ENCODE results near the gene MAP3K4. TPM values are rescaled to one million over a fixed set of nuclear protein-coding genes. Genes with fewer than 3 reads are reported as not detected.

Gene MAP3K4
- total RNA-seq, 4 donors from 2014 or later, result 22.5 to 38.0 (median 27.4) TPM

DNA sequence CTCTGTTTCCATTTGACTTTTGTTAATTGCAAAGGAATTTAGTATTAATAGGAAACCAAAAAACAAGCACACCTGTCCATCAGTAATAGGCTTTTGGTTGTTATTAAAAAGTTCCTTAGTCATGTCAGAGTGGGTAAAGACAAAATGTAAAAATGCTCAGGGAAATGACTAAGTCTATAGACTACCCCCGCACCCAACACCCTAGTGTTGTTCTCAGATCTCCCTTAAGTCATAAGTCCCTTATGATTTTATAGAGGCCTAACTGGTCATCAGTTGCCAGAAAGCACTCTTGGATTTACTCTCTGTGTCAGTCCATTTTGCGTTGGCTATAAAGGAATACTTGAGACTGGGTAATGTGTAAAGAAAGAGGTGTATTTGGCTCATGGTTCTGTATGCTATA is 52.8 kb downstream of the MAP3K4 start:
- Histone ChIP-seq H3K27ac (no peak overlapping the region), H3K4me1 (peaks cover 0 to under 1% (median 0%) of the 10 kb centered on the region in 3 donors), H3K36me3 (peaks cover 0 to 66% (median 0%) of the 10 kb centered on the region in 3 donors), H3K9me3 (no peaks in the 10 kb centered on the region), H3K27me3 (no peaks in the 10 kb centered on the region), H3K4me3 (no peak overlapping the region)
- DNase-seq, result no peak
- TF ChIP-seq POLR2A (IDR thresholded peaks at IDR 0.05), result no peak
- TF ChIP-seq, protein P1, sequence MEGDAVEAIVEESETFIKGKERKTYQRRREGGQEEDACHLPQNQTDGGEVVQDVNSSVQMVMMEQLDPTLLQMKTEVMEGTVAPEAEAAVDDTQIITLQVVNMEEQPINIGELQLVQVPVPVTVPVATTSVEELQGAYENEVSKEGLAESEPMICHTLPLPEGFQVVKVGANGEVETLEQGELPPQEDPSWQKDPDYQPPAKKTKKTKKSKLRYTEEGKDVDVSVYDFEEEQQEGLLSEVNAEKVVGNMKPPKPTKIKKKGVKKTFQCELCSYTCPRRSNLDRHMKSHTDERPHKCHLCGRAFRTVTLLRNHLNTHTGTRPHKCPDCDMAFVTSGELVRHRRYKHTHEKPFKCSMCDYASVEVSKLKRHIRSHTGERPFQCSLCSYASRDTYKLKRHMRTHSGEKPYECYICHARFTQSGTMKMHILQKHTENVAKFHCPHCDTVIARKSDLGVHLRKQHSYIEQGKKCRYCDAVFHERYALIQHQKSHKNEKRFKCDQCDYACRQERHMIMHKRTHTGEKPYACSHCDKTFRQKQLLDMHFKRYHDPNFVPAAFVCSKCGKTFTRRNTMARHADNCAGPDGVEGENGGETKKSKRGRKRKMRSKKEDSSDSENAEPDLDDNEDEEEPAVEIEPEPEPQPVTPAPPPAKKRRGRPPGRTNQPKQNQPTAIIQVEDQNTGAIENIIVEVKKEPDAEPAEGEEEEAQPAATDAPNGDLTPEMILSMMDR (IDR thresholded peaks at IDR 0.05), result no peak
- 92 to 100% methylated on average over 2 of the region's 2 CpGs for WGBS, 2 donors
- intact Hi-C loops (cut with DNase I), result no loop called here

DNA sequence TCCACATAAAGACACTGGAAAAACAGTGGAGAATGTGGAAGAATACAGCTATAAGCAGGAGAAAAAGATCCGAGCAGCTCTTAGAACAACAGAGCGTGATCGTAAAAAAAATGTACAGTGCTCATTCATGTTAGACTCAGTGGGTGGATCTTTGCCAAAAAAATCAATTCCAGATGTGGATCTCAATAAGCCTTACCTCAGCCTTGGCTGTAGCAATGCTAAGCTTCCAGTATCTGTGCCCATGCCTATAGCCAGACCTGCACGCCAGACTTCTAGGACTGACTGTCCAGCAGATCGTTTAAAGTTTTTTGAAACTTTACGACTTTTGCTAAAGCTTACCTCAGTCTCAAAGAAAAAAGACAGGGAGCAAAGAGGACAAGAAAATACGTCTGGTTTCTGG is 57.1 kb downstream of the MAP3K4 start:
- Histone ChIP-seq H3K36me3 (peaks cover 0 to 49% (median 4%) of the 10 kb centered on the region in 3 donors), H3K27me3 (no peaks in the 10 kb centered on the region), H3K9me3 (no peaks in the 10 kb centered on the region), H3K4me1 (no peaks in the 10 kb centered on the region), H3K27ac (no peak overlapping the region), H3K4me3 (no peak overlapping the region)
- intact Hi-C loops (cut with DNase I), result no loop called here
- TF ChIP-seq, protein P1 (IDR thresholded peaks at IDR 0.05), result no peak
- TF ChIP-seq POLR2A (IDR thresholded peaks at IDR 0.05), result no peak
- 71 to 73% methylated on average over 7 of the region's 7 CpGs for WGBS, 2 donors
- DNase-seq, result no peak

DNA sequence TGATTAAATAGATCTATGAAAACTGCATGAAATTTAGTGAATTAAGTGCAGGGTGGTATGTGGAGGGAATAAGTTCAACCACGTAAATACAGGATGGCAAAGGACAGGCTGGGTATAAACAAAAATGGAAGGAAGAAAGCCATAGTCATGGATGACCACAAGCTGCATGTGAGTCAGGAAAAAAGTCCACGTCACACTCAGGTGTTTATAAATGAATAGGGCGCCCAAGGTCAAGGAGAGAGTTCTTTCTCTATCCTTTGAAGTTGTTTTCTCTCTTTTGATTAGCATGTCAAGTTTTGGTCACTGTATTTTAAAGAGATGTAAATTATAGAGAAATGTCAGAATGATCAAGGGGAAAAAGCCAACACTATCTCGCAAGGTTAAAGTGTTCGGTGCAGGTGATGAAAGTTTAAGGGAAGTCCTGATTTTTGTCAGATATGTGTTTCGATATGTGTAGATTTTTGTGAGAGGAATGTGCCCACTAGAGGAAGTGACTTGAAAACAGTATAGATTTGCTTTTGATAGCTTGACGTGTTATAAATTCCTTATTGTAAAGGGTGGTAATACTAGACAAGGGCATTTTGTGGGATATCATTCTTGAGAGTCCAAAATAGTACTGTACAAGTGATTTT is 58.7 kb downstream of the MAP3K4 start:
- no peak for DNase-seq
- Histone ChIP-seq H3K9me3 (no peaks in the 10 kb centered on the region), H3K4me1 (peaks cover 0 to 8% (median 0%) of the 10 kb centered on the region in 3 donors), H3K4me3 (no peak overlapping the region), H3K27me3 (no peaks in the 10 kb centered on the region), H3K36me3 (peaks cover 0 to 38% (median 4%) of the 10 kb centered on the region in 3 donors), H3K27ac (no peak overlapping the region)
- no peak for TF ChIP-seq POLR2A (IDR thresholded peaks at IDR 0.05)
- TF ChIP-seq, protein P1 (IDR thresholded peaks at IDR 0.05), result no peak
- 74 to 89% methylated on average over 7 of the region's 7 CpGs for WGBS, 2 donors
- intact Hi-C loops (cut with DNase I), result no loop called here

DNA sequence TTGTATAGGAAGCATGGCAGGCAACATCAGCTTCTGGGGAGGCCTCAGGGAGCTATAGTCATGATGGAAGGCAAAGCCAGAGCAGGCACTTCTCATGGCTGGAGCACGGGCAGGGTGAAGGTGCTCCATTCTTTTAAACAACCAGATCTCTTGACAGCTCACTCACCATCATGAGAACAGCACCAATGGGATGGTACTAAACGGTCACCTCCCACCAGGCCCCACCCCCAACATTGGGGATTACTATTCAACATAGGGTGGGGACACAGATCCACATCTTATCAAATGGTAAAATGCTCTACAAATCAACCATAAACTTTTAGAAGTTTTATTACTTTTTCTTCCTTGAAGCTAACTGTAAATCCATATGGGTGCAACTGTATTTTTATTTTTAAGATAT is 61.5 kb downstream of the MAP3K4 start:
- H3K9me3 ChIP-seq, result no peaks in the 10 kb centered on the region
- no peak overlapping the region for H3K4me3 ChIP-seq
- DNase-seq, result no peak
- WGBS, 2 donors, result 82 to 93% methylated on average over 1 to 2 of the region's 2 CpGs
- intact Hi-C loops (cut with DNase I), result no loop called here
- no peaks in the 10 kb centered on the region for H3K27me3 ChIP-seq
- peaks cover 0 to 35% (median 4%) of the 10 kb centered on the region in 3 donors for H3K36me3 ChIP-seq
- peaks cover 0 to 22% (median 5%) of the 10 kb centered on the region in 3 donors for H3K4me1 ChIP-seq
- no peak overlapping the region for H3K27ac ChIP-seq
- no peak for TF ChIP-seq POLR2A (IDR thresholded peaks at IDR 0.05)
- TF ChIP-seq, protein P1 (IDR thresholded peaks at IDR 0.05), result no peak

DNA sequence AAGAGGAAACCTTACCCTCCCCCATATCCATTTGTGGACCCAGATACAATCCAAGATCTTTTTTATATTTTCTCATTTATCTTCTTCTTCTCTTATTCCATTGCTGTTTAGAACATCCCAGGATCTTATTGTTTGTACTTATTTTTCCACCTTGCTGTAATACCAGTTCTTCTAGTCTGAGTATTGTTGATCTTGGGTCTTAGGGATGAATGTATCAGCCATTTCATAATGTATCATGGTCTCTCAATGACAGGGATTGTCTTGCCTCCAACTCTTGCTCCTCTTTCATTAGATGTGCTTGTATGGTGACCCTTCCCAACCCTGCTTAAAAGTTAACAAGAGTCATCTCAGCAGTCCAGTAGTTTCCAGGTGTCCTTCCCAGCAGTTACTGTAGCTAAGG is 63.3 kb downstream of the MAP3K4 start:
- no peak for DNase-seq
- no peaks in the 10 kb centered on the region for H3K9me3 ChIP-seq

More for the DNA sequence above, 63.3 kb downstream of the MAP3K4 start:
- intact Hi-C loops (cut with DNase I), result no loop called here
- Histone ChIP-seq H3K4me3 (no peak overlapping the region), H3K36me3 (peaks cover 0 to 20% (median 4%) of the 10 kb centered on the region in 3 donors), H3K27ac (peak overlapping the region in 2 of 4 donors; percentile 7 to 22), H3K4me1 (peaks cover 0 to 25% (median 8%) of the 10 kb centered on the region in 3 donors), H3K27me3 (no peaks in the 10 kb centered on the region)
- TF ChIP-seq, protein P1 (IDR thresholded peaks at IDR 0.05), result no peak
- no peak for TF ChIP-seq POLR2A (IDR thresholded peaks at IDR 0.05)

All from esophagus squamous epithelium (tissue), 5 donors.